GM23338 (cell line): ENCODE data around the gene LEMD2.

Source experiments
- CREB1 ChIP-seq: fragments of 250-450 bp; sonication (Bioruptor Pico); IDR thresholded peaks from 2 replicates; pipeline ENCODE4 v1.5.0; 2020; ENCODE audit warnings: low read depth, mild to moderate bottlenecking, moderate library complexity
- CTCF ChIP-seq, 2 experiments: fragments of 200-600 bp in 1 of 2; sonication (generic) in 1 of 2; conservative IDR thresholded peaks; 2 replicates each; pipeline versions ENCODE4 v1.5.1 to v1.6.1; 2016 to 2017; ENCODE audit warnings: antibody characterized with exemption in 2 of 2, low read depth in 2 of 2, mild to moderate bottlenecking in 2 of 2, moderate library complexity in 1 of 2
- EZH2 ChIP-seq: fragments of 200-600 bp; sonication (generic); IDR thresholded peaks from one replicate; pipeline ENCODE4 v1.8.0; 2017; ENCODE audit warnings: antibody characterized with exemption, mild to moderate bottlenecking, low read depth; ENCODE audit not compliant: unreplicated experiment
- EZH2phosphoT487 ChIP-seq: fragments of 200-600 bp; sonication (generic); IDR thresholded peaks from one replicate; pipeline ENCODE4 v1.8.1; 2018; ENCODE audit warnings: antibody characterized with exemption; ENCODE audit not compliant: unreplicated experiment
- POLR2AphosphoS5 ChIP-seq: IDR thresholded peaks from 2 replicates; pipeline ENCODE4 v1.6.1; 2016; ENCODE audit warnings: antibody characterized with exemption, low read depth
- REST ChIP-seq: IDR thresholded peaks from one replicate; pipeline ENCODE4 v1.6.1; 2018; ENCODE audit warnings: antibody characterized with exemption; ENCODE audit not compliant: unreplicated experiment
- STAT1 ChIP-seq: IDR thresholded peaks from one replicate; pipeline ENCODE4 v1.6.1; 2016; ENCODE audit warnings: antibody characterized with exemption; ENCODE audit not compliant: unreplicated experiment

- TF ChIP-seq CTCF (conservative IDR thresholded peaks at IDR 0.05; ENCODE audit: low read depth in 2 of 2) (no peak), EZH2 (no peak), CREB1 (no peak), POLR2AphosphoS5 (no peak), STAT1 (no peak), REST (no peak), EZH2phosphoT487 (no peak)
Measured at GRCh38 chr6:33786736-33787135, 2.2 kb downstream of the LEMD2 start.
